Smooth muscle cell of the brain vasculature (primary cell): ENCODE results near the gene PMPCA.

Source experiments
- DNase-seq: peaks from one replicate; pipeline ENCODE4 v3.0.0-alpha.2; 2012; ENCODE audit warnings: low read depth, low spot score

The PMPCA gene

GRCh38 chr9:136373300-136374182 lies 36.9 kb upstream of the PMPCA start, which contains the start of gene CARD9:
CARD9 (minus strand) TSS chr9:136373669; CDS start chr9:136372078, 1,591 bp downstream.
- no peak for DNase-seq

- DNase-seq = no peak
Measured at GRCh38 chr9:136374183-136374575, 36.3 kb upstream of the PMPCA start.

DNA sequence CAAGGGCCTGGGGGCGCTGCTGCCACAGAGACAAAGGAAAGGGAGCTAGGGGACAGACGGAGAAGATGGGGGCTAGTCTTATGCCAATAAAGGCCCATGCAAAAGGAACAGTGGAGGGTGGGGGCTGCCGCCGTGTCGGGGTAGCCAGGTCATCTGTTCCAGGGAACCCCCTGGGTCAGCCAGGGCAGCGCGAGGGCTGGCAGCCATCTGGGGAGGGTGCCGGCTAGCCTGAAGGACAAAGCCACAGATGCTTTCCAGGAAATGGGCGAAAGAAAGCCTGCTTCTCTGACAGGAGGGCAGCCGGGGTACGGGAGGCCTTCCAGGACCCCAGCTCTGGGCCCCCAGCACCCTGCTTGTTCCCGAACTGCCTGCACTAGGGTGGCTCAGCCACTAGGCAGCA lies 35.4 kb upstream of the PMPCA start:
- no peak for DNase-seq

GRCh38 chr9:136376457-136376856 lies 34.0 kb upstream of the PMPCA start:
- DNase-seq = no peak

DNA sequence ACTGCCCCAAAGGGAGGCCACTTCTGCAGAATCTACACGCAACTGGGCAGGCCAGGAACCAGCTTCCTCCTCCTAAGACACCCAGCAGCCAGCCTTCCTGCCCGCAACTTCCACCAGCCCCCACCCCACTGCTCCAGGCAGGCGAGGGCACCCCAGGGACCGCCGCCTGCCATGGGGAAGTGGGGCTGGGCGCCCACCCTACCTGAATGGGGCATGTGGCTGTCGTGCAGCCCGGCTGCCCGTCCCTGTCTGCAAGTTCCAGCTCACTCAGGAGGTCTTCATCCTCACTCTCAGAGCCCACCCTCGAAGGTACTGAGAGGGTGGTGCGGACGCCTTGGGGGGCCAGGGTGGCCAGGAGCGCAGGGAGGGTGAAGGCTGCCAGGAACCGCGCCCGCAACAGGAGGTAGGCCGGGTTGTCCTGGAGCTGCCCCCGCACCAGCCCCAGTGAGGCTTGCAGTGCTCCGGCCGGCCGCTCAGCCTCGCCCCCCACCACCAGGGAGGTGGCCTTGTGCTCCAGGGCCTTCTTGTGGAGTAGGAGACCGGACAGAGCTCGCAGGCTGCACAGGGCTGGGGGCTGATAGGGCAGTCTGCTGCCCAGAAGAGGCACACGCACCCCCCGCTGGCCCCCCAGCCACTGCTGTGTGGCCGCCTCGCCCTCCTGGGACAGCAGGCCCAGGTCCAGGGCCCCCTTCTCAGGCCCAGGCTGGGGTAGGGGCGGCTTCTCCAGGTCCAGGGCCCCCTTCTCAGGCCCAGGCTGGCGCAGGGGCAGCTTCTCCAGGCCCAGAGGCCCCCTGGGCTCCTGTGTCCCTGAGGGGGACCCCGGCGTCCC lies 32.9 kb upstream of the PMPCA start:
- no peak for DNase-seq

- no peak for DNase-seq
Measured at GRCh38 chr9:136378170-136379002, 32.1 kb upstream of the PMPCA start.

DNA sequence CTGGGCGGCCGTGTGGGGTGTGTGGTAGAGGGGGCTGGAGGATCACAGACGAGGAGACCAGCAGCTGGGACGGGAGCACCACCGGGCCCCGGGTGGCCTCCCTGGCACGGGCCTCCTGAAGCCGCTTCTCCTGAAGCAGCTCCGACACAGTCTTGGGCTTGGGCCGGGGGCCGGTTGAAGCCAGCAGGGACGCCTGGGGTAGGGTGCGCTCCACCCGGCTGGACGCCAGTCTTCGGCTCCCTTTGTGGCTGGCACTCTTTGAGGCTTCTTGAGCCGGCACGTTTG lies 31.5 kb upstream of the PMPCA start:
- no peak for DNase-seq

- DNase-seq = no peak
Measured at GRCh38 chr9:136379401-136379800, 31.1 kb upstream of the PMPCA start.

- DNase-seq = no peak
Measured at GRCh38 chr9:136379891-136380290, 30.6 kb upstream of the PMPCA start.

GRCh38 chr9:136380381-136380780 lies 30.1 kb upstream of the PMPCA start:
- no peak for DNase-seq

DNA sequence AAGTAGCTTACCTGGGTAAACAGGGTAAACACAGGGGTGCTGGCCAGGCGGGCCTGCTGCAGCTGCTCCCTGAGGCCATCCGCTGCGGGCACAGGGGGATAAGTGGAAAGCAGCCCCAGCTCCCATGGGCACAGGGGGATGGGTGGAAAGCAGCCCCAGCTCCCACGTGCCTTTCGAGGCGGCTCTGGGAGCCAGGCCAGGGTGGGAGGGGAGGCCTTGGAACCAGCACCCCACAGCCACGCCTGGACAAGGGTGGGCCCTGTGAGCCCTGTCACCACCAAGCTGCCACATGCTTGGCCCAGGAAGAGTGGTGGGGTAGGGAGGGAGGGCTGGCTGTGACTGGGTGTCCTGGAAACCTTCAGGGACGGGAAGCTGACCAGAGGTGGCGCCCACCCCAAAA lies 29.1 kb upstream of the PMPCA start:
- DNase-seq = no peak

GRCh38 chr9:136381966-136382513 lies 28.4 kb upstream of the PMPCA start:
- DNase-seq = no peak

DNA sequence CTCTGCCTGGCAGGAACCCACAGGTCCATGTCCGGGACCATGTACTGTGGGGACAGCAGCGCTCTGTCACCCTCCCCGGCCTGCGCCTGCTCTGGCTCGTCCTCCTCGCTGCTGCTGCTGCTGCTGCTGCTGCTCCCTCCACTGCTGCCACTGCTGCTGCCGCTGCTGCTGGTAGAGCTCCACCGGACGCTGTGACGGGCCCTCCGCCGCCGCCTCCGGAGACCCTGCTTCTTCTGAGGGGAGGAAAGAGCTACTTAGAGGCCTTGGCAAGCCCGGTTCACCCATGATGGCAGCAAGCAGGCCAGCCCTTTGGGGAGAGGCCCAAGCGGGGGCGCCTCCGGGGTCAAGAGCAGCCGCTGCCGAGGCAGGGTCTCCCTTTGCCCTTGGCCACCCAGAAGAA lies 27.0 kb upstream of the PMPCA start:
- DNase-seq = no peak

DNA sequence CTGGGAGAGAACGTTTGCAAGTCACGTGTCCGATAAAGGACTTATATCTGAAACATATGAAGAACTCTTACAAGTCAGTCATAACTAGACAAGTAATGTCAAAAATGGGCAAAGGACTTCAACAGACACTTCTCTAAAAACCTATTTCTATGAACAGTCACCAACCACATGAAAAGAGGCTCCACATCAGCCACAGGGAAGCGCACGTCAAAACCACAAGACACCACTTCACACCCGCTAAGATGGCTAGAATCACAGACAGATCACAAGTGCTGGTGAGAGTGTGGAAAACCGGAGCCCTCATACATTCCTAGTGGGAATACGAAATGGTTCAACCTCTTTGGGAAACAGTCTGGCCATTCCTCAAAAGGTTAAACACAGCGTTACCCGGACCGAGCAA lies 25.4 kb upstream of the PMPCA start:
- no peak for DNase-seq

DNA sequence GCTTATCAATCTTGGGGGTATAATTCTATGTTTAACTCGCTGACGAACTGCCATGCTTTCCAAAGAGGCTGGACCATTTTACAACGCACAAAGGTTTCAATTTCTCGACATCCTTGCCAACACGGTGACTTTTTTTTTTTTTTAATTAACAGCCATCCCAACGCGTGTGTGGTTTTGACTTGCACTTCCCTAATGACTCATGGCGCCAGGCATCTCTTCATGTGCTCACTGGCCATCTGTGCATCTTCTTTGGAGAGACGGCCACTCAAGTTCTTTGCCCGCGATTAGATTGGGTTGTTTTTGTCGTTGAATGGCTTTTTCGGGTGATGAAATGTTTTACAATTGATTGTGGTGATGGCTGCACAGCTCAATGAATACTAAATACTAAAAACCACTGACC lies 24.4 kb upstream of the PMPCA start:
- no peak for DNase-seq

GRCh38 chr9:136387217-136387616 lies 23.2 kb upstream of the PMPCA start:
- DNase-seq = no peak

DNA sequence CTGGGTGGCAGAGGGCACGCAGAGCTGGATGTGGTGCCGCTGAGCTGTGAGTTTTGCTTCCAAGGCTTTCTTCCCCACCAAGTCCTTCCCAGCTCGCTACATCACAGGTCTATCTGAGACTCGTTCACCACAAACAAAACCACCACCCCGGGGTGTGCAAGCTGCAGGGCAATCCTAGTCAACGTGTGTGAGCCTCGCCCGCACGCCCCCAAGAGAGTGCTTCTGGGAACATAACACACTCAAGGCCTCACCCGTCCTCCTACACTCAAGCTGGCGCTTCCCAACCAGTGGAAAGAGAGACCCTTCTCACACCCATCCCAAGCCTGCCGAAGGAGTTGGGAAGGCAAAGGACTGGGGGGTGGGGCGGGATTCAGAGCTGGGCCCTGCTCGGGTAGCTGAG lies 21.1 kb upstream of the PMPCA start:
- no peak for DNase-seq

- DNase-seq = no peak
Measured at GRCh38 chr9:136391737-136392537, 18.5 kb upstream of the PMPCA start.

DNA sequence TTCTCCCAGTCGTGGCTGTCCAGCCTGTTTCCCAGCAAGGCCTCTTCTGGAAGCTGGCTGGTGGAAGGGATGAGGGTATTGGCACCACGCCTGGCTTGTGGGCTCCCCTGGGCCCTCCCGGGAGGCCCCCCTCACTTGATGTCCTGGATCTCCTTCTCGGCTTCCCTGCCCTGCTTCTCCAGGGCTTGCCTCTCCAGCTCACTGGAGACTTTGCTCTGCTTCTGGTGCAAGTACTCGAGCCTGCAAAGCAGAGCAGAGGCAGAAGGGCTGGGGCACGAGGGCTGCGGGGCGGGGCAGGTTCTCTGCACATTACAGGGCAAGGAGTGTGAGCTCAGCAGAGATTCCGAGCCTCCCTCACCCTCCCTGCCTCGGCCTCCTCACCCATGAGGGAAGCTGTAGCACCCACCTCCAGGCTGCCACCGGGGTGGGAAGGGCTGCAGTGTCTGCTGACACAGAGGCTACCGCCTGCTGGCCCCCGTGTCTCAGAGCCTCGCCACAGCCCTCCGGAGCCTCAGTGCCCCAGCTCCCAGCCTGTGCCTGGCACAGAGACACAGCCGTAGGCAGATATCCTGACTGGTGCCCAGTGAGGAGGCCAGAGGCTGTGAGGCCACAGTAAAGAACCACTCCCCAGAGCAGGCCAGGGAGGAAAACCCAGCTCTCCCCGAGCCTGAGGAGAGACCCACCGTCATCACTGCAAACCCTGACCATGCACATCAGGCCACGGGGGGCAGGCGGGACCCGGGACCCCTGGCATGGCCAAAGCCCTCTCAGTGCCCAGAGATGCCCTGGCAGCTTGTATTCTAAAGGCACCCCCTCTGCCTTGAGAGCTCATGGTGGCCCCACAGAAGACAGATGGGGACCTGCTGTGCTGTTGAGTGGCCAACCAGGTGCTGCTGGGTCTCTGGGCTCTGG lies 17.7 kb upstream of the PMPCA start:
- DNase-seq = no peak

DNA sequence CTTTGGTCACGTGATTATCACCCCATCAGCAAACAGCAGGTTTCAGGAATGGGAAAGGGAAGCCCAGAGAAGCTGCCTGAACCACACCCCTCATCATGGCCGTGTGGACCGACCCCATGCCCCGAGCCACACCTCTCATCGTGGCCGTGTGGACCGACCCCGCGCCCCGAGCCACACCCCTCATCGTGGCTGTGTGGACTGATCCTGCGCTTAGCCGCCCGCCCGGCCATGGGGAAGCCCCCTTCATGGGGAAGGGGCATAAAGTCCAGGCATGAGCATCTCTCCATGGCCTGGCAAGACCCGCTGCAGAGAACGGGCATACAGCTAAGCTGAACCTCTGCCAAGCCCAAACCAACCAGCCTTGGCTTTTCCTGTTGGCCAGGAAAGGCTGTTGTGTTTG lies 16.9 kb upstream of the PMPCA start:
- no peak for DNase-seq
